Ishikawa (cell line): Measurements from ENCODE around the gene E2F3.

ENCODE experiments used
- CREB1 ChIP-seq: IDR thresholded peaks from 2 replicates; pipeline ENCODE4 v1.6.1; 2012; ENCODE audit warnings: low read depth
- FOXM1 ChIP-seq: IDR thresholded peaks from 2 replicates; pipeline ENCODE4 v1.6.1; 2012; ENCODE audit warnings: low read depth, borderline replicate concordance
- TCF12 ChIP-seq: IDR thresholded peaks from 2 replicates; pipeline ENCODE4 v1.6.1; 2012; ENCODE audit warnings: low read depth
- TEAD4 ChIP-seq: IDR thresholded peaks from 2 replicates; pipeline ENCODE4 v1.6.1; 2012
- YY1 ChIP-seq: IDR thresholded peaks from 2 replicates; pipeline ENCODE4 v1.6.1; 2012; ENCODE audit warnings: low read depth
- ZBTB7A ChIP-seq: IDR thresholded peaks from 2 replicates; pipeline ENCODE4 v1.6.1; 2012; ENCODE audit warnings: low read depth

DNA sequence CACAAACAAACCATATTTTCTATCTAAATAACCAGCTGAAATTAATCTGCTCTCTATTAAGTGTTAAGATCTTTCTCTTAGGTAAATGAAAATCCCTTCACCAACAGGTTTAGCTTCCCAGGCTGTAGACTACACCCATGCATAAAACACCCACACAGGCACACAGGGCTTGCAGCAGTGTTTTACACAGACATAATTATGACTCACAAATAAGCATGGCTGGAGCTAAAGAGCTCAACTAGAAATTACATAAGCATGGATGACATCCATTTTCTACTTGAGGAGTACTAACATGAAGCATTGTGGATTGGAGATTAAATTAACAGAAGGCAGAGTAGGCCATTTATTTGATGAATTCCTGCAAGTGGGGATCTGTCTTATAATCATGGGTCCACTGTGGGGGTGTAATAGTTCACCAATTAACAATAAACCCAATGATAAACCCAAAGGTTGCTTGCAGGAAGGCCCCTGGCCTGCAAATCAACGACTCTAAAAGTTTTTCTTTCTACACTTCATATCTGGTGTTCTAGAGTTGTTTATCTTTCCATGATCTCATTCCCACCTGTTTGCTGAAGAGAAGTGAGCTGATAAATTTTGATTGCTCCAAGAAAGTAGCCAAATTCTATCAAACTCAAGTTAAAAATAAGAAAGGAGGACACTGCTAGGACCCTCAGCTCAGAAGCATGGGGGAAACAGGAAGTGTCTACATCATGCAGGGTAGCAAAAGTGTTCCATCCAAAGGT lies 33.8 kb upstream of the E2F3 start:
- TF ChIP-seq TCF12 (no peak), TEAD4 (no peak), ZBTB7A (no peak), FOXM1 (no peak), CREB1 (no peak), YY1 (no peak)
